GM18526 (cell line): ENCODE measurements around the gene ABCC8.

Source experiments
- POLR2A ChIP-seq: IDR thresholded peaks from 3 replicates; pipeline ENCODE4 v1.6.1; 2011; ENCODE audit not compliant: insufficient read length; ENCODE audit errors: extremely low read depth

The ABCC8 gene

GRCh38 chr11:17395978-17396377, 80.7 kb downstream of the ABCC8 start:
- TF ChIP-seq POLR2A, result no peak

DNA sequence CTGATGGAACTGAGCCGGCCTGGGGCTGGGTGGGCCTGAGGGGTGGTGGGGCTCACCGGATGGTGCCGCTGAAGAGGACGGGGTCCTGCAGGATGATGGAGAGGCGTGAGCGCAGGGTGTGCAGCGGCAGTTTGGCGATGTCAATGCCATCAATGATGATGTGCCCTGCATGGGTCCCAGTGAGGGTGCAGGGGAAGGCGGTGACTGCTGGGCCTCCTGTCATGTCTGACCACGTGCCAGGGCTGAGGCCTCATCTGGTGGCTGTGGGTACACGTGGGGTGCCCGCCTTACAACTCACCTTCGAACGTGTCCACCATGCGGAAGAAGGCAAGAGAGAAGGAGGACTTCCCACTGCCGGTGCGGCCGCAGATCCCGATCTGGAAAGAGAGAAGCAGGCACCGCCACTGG, 81.1 kb downstream of the ABCC8 start:
- TF ChIP-seq POLR2A, result no peak

DNA sequence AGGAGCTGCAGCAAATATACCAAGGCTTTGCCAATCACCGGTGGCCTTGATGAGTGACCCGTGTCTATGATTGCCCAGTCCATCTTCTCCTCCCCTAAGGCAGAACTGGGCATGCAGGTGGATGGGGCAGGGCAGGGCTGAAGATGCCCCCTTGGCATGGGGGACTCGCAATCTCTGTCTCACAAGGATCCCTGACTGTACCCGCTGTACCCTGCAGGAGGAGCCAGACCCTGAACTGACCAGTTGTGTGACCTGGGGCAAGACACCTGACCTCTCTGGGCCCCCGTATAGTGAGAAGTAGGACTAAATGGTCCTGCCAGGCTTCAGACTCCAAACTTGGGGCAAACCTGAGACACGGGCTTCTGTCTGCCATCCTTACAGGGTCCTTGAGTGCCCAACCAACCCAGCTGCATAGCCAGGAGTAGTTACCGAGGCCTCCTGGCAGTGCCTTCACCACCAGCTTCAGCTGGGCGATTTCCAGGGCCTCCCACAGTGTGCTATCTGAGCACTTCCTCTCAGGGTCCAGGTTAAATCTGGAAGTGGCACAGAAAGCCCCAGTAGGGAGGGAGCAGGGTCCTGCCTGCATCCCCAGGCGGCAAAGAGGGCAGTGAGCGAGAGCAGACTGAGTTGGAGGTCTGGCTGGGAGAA, 81.8 kb downstream of the ABCC8 start:
- no peak for TF ChIP-seq POLR2A

- no peak for TF ChIP-seq POLR2A
Measured at GRCh38 chr11:17393472-17393871, 83.2 kb downstream of the ABCC8 start.

- no peak for TF ChIP-seq POLR2A
Measured at GRCh38 chr11:17392872-17393271, 83.8 kb downstream of the ABCC8 start.

DNA sequence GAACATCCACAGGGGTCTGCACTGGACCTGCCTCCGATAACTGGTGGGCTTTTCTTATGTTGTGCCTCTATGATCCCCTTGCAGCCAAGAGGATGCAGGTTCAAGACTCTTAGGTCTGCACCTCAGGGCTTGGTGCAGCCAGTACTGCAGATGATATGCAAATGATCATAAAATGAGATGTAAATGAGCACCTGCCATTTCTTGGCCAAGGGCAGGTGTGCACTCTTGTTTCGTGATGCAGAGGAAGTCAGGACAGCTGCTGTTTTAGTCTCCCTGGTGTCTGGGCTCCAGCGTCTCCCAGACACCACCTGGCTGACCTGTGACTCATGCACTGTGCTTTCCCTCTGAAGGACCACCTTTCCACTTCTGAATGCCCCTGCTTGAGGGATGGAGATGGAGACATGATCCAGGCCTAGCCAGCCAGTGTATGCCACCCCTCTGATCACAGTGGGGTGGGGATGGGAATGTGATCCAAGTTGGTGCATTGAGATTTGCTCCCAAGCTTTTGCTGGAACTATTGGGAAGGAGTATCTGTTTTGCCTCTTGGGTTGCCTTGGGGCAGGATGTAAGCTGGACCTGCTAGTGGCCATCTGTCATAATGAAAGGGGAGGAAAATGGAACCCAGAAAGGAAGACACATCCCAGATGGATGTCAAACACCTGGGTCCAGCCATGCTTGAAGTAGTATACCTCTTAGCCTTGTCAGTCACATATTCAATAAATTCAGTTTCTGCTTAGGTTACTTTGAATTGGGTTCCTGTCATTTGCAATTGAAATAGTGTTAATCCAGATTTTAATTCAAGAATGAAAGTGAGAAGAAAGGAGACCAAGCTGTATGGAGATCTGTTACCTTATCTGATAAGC, 84.9 kb downstream of the ABCC8 start:
- no peak for TF ChIP-seq POLR2A

DNA sequence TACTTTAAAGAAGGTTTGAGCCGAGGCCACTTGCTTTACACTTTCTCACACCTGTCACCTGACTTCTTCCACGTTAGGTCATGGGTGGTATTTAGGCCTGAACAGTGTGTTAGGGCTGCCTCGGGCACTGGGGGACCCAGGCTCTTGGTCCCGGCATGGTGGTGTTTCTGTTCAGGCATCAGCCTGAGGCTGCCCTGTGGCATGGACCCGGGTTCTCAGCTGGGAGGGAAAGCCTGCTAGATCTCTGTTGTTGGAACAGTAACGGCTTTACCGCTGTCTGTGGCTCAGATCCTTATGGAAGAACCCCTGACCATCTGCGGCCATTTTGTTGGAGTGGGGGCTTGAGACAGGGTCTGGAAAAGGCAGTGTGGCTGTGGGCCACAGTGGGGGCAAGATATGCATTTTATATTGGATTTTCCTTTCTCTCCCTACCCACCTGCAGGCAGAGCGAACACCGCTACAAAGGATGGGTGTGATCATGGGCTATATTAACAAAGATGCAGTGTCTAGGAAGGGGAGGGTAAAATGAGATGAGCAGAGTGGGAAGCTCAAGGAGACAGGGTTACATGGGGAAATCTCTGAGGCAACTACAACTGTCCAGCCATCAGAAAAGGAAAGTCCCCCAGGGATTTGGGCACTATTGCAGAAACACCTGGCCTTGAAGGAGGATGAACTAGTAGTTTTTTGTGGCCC, 86.5 kb downstream of the ABCC8 start:
- TF ChIP-seq POLR2A, result no peak

- no peak for TF ChIP-seq POLR2A
Measured at GRCh38 chr11:17389211-17389956, 87.3 kb downstream of the ABCC8 start.

DNA sequence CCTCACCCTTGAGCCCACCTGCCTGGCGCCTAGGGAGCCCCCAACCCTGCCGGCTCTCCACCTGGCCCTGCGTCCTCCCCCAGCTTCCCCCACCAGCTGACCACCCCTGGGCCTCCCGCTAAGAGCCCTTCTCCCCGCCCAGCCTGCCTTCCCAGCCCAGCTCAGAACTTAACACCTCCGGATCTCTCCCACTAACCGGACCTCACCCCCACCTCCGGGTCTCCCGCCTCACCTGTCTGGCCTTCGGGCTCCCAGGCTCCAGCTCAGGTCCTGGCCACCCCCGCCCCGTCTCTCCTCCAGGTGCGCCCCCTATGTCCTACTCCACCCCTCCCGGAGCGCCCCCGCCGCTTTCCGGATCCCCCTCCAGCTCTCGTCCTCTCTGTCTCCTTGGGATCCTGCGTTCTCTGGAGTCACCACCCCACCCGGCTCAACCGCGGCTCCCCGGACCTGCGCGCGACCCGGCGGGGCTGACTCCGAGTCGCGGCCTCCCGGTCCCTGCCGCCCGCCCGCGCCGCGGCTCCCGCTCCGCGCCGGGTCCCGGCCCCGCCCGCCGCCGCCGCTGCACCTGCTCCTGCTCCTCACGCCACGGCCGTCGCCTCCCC, 87.9 kb downstream of the ABCC8 start, which contains the start of gene KCNJ11:
TSS of gene KCNJ11 (minus strand) at position 51 of the 602 bp plus-strand sequence. CDS start 568 bp downstream, outside the sequence.
- no peak for TF ChIP-seq POLR2A

DNA sequence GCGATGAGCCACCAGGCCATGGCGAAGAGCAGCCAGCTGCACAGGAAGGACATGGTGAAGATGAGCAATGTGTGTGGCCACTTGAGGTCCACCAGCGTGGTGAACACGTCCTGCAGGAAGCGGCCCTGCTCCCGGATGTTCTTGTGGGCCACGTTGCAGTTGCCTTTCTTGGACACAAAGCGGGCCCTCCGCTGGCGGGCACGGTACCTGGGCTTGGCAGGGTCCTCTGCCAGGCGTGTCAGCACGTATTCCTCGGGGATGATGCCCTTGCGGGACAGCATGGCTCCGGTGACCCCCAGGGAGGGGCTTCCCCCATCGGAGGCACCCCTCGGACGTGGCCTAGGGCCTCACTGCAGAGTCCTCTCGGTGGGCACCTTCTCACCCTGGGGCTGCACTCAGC, 88.8 kb downstream of the ABCC8 start:
- TF ChIP-seq POLR2A, result no peak

DNA sequence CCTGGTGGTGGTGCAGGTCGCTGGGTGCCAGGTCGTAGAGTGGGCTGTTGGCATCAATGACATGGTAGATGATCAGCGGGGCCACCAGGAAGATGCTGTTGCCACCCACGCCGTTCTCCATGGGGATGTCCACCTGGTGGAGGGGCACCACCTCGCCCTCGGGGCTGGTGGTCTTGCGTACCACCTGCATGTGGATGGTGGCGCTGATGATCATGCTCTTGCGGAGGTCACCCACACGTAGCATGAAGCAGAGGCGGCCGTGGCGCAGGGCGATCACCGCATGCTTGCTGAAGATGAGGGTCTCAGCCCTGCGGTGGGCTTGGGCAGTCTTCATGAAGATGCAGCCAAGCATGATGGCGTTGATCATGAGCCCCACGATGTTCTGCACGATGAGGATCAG, 89.4 kb downstream of the ABCC8 start:
- TF ChIP-seq POLR2A, result no peak

DNA sequence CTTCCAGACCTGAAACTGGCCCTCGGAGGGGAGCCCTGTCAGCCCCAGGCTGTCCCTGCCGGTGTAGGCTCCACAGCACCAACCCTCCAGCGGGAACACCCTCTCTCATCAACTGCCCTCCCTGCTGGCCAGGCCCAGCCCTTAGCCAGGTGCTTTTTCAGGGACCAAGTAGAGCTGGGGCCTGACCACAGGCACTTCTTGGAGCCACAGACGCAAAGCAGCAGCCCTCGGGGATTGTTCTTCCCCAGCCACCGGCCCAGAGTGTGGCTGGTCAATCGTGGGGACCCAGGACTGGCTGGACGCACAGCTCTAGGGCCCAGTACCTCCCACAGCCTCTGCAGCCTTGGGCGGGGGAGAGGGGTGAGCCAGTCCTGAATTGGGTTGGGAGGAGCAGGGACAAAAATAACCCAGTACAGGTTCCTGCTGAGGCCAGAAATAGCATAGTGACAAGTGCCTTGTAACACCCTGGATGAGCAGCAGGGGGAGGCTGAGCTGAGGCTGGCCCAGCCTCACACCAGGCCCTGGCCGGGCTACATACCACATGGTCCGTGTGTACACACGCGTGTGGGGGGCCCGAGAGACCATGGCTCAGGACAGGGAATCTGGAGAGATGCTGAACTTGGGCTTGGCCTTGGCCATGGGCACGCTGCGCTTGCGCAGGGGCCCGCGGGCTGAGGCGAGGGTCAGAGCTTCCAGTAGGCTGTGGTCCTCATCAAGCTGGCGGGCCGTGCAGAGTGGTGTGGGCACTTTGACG, 90.1 kb downstream of the ABCC8 start:
- no peak for TF ChIP-seq POLR2A

GRCh38 chr11:17385926-17386325, 90.7 kb downstream of the ABCC8 start:
- no peak for TF ChIP-seq POLR2A

DNA sequence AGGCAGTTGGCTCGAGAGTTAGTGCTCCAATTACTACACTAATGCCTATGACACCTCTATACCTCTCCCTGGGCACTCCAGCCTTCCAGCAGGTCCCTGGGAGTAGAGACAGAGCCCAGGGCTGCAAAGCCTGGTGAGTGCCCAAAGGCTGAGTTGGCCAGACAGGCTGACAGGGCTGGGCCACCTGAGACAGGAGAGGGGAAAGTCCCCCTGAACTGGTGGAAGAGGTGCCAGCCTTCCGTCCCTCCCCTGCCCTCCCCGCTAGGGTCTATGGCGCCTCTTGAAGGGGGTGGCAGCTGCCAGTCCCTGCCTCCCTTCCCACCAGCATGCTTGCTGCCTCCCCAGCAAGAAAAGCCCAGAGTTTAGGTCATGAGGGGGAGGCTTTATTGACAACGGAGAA, 91.2 kb downstream of the ABCC8 start:
- no peak for TF ChIP-seq POLR2A
